ENCODE data around the gene S100A7A.

DNA sequence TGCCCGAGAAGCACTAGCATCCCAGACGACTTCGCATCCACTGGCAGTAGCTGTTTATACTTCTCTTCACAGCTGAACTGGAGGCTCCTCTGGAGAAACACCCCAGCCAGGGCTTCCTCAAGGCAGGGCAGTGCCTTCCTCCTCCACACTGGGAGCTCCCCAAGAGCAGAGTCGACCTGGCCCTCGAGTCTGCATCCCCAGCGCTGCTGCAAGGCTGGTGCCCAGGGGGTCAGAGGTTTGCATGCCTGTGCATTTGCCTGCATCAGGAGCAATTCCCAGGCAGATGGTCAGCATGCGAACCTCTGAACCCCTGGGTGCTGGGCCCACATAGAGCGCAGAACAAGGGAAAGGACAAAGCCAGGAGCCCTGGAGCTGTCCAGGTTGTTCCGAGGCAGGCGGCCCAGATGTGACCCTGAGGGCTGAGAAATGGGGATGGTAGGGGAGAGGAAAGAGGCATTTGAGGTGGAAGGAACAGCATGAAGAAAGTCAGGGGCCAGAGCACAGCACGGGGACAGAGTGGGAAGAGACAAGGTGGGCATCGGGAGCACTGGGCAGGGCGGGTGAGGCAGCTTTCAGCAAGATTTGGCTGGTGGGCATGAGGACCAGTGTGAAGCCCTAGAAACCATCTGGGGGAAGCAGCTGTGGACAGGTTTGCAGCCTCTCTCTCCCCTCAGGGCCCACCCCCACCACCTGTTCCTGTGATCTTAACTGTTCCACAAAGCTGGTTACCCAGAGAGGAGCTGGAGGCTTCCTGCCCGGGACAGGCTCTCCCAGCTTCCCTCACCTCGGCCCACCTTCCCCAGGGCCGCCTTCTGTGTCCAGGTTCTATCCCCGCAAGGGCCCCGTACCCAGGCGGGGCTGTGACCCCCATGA is 19.0 kb upstream of the S100A7A start:
- no peak for TF ChIP-seq POLR2AphosphoS5 (IDR thresholded peaks at IDR 0.05; ENCODE audit: low read depth, low read length)
- no peak for TF ChIP-seq DPF2 (CRISPR knock-in tag; IDR thresholded peaks at IDR 0.05; ENCODE audit: borderline replicate concordance, low read depth)
- no peak for TF ChIP-seq ZIK1 (CRISPR knock-in tag; IDR thresholded peaks at IDR 0.05; ENCODE audit: borderline replicate concordance, low read depth)
- TF ChIP-seq BHLHE40 (IDR thresholded peaks at IDR 0.05; ENCODE audit: low read length), result no peak
- no peak for TF ChIP-seq HNRNPH1 (optimal IDR thresholded peaks at IDR 0.05; ENCODE audit: low read depth, low read length)
